Stimulated activated CD8-positive, alpha-beta memory T cell treated with anti-CD3 and anti-CD28 coated beads, Interleukin-4, amount 100 ng/mL, for 24 hours (primary cell): ENCODE data around the gene IRX2.

Experiments
- DNase-seq: peaks from one replicate; pipeline ENCODE4 v3.0.0-alpha.2; 2020; ENCODE audit warnings: low read depth

The IRX2 gene

DNA sequence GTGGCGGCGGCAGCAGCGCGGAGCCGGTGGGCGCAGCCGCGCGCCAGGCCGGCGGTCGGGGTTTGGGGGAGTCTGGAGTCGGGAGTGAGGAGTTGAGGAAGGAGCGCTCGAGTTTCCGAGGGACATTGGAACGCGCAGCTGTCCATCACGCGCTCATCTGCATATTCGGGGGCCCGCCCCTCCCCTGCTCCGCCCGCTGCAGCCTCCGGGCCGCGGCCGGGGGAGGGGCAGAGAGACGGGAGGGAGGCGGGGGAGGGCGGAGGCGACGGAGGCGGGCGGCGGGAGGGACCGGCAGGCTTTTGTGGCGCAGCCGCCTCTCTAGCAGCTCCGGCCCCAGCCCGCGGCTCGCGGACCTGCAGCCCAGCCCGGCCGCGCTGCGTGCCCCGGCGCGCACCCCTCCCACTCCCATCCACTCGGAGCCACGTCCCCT, at the start of gene IRX2:
Gene IRX2, minus strand, starts transcription at position 86 of the 430 bp plus-strand sequence. CDS start 264 bp downstream, outside the sequence.
- DNase-seq: no peak

DNA sequence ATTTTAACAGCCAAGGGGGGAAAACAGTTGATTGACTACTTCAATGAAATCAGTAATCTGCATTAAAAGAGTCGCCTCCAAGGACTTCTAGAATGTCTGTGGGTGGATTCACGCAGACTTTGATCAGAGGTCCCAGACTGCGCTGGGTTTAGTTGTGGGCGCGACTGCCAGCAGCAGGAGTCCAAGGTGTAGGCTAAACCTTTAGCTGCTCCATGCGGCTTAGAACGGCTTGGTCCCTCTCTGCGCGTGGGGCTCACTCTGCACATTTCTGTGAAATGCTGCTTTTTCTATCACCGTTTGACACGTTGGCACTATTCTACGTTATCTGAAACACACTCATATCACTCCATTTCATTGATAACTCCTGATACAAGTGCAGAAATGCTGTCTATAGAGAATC, 48.6 kb upstream of the IRX2 start:
- no peak for DNase-seq

DNA sequence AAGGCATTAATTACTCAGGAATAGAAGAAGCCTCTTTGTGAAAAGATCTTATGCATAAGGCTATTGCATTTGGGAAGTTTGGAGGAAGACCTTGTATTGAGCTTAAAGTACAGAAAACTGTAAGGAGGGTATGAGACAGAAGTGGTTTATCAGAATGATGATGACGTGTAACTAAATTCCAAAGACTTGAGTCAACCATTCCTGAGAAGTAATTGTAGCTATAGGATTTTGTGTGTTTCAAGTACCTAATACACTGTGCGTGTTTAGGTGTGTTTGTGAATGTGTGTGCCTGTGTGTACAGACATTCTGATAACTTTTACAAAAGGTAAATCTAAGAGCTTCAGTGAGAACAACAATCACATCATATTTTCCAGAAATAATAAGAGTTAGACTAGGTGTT, 46.5 kb upstream of the IRX2 start:
- no peak for DNase-seq

DNA sequence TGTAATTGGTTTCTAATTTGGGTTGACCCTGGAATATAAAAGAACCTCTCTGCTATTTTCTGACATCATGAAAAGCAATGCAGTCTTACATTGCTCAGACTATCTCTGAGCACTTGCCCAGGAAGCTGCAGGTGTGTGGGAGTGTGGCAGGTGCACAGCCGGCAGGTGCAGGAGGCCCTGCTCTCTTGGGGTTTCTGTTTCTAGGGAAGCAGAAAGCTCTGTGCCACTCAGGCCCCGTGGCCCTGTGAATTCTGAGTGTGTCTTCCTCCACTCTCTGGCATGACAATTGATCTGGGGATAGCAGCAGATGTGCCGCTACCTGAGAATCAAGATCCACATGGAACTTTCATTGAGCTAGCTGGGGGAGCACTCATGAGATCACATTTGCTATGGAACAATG, 45.7 kb upstream of the IRX2 start:
- no peak for DNase-seq

DNA sequence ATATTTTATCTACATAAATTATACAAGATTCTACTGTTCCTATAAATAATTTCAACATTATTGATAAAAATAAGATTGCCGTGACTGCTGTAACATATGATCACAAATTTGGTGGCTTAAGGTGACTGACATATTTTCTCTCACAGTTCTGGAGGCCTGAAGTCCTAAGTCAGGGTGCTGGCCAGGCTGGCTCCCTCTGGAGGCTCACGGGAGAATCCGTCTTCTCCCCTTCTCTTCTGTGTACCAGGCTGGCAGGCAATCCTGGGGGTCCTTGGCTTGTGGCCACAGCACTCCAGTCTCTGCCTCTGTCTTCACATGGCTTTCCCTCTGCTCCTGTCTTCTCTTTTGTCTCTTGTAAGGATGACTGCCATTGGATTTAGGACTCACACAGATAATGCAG, 31.7 kb upstream of the IRX2 start:
- DNase-seq: no peak

DNA sequence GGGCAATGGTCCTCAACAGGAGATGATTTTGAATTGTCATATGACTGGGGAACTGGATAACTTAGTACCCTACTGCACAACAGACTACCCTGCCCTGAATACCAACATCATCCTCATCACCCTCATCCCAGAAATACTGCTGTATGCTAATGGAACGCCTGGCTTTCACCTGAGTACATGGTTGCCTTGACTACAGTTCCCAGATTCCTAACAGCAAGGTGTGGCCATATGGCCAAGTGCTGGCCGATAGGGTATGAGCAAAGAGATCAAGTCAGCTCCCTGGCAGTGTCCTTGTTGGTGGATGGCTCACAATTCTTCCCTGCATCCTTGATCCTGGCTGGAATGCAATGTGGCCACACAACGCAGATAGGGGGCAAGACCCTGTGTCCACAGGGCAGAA, 31.2 kb upstream of the IRX2 start:
- no peak for DNase-seq

DNA sequence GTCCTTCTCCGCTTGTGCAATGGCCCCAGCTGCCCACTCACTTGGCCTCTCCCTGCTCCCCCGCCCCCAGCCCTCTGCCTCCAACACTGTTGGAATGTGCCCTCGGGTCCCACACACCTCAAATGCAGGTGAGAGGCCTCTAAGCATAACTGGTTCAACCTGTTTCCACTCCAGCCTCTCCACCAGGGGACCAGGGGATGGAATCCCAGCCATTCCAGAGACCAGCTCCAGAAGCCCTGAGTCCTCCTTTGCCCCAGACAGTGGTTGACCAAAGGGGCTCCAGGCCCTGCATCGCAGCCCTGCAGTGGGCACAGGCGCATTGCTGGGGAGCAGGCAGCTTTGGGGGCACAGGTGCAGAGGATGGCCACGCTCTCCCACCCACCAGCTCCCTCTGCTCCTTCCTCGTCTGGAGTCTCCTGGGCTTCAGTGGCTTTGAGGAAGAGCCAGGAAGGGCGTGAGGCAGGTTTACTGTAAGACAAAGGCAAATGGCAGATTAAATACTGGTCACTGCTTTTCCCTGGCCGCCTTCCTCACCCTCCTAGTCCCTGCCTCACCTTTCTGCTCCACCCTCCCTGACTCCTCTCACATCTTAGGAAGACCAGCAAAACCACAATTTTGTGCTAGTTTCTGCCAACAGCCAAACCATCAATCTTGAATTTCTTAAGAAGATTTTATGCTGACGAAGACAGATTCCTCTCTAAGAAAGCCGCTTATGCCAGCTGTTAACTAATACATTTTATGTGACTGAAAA, 29.1 kb upstream of the IRX2 start:
- DNase-seq: no peak

DNA sequence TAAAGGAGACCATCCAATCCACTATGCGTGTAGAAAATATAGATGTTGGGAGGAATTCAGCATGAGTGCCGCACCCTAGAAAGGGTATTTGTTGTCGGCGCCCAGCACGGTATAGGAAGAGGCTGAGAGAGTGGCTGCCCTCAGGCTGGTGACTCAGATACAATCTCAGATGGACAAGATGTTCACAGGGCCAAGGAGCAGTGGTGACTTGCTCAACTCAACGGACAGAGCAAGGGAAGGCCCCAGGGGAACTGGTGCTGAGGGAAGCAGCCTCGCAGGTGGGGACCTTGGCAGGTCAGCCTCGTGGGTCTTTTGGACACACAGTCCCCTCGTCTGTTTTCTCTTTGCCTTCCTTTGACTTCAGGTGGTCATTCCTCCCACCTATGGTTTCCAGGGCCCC, 28.0 kb upstream of the IRX2 start:
- DNase-seq: no peak

DNA sequence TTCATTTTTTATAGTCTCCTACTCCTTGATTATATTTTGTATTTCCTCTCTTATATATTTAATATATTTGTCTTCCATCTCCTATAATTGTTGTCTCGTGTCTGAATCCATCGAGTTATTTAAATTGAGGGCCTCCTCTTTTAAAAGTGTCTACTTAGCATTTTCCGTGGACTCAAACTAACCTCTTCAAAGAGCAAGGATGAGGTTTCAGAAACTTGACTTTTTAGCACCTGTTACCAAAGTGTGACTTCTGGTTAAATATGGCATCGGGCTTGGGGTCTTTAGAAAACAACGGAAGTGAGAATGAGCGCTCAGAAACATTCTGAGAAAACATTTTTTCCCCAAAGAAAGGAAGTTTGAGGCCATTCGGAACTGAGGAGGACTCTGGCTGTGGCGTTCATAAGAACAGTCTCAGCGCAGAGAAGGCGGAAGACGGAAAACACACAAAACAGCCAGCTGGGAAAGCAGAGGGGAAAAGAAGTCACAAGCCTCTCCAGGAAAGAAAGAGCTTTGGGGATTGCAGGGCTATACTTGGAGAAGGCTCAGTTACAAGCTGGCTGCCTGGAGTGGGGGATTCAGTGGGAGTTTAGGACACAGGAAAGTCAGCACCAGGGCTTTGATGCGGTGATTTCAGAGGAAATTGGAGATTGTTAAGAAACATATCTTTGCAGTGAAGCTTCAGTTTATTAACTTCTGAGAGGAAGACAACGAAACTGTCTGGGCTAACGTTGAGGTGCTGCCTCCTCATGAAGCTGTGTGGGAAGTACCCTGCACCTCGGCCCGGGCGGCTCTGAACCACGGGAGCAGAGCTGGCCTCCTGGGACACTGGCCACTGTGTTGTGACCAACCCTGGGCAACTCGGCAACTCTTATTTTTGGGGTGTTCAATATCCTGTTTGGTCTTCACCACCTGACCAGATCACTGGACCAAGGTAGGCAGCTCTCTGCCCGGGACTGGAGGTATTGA, 25.1 kb upstream of the IRX2 start:
- no peak for DNase-seq

DNA sequence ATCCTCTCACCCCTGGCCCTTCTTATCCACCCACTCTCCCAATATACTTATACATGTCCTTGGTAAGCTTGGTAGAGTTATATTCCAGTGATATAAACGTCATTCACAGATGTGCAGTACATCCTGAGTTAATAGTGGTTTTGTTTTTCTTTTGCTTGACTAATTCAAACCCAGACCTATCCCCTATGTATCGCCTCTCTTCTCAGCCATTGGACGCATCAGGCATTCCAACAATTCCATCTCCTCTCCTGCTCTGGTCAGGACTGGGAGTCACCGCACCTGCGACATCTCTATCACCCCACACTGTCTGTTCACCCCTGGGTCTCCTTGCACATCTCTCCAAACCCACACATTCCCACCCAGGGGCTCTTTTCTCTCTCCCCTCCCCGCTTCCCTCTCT, 21.9 kb upstream of the IRX2 start:
- DNase-seq: no peak

DNA sequence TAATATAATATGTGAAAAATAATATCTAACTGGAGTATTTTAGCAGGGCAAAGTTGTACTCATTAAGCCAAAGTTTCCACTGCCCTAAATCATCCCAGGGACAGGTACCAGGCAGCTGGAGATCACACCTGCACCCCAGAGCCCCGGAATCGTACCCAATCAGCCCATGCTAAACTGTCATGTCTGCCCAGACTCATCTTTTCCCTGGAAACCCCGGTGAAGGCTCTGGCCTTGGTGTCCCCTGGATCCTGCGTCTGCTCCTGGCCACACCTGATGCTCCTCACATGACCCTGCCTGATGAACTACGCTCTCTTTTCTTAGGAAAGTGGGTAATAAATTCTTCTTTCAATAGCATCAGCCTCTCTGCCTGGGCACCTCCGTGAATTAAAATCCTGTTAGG, 15.6 kb upstream of the IRX2 start:
- no peak for DNase-seq

DNA sequence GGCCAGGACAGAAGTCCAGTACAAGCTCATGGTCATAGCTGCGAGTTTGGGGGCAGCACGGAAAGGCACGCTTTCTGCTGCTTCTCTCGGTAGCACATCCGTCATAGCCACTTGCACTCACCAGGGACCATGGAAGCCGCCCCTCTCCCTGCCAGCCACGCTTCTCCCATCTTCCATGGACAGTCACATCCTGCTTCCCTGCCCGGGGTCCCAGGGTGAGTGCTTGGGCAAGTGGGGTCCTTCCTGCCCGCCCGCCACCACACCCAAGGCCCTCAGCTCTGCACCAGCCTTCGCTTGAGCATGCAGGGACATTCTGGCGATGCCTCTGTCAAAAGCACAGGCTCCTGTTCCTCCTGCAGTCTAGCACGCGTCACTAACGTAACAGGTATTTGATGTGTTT, 13.1 kb upstream of the IRX2 start:
- no peak for DNase-seq

DNA sequence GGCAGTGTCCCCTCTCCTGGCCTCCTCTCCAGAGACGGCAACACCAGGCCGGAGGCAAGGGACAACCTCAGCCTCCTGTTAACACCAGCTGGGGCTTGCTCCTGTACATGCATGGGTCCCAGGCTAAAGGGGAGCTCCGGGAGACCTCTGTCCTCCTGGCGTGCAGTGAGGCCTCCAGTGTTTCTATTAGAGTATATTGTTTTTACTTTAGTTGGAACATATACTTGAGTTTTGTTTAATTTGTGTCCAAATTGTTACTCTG, 12.0 kb upstream of the IRX2 start:
- DNase-seq: no peak

DNA sequence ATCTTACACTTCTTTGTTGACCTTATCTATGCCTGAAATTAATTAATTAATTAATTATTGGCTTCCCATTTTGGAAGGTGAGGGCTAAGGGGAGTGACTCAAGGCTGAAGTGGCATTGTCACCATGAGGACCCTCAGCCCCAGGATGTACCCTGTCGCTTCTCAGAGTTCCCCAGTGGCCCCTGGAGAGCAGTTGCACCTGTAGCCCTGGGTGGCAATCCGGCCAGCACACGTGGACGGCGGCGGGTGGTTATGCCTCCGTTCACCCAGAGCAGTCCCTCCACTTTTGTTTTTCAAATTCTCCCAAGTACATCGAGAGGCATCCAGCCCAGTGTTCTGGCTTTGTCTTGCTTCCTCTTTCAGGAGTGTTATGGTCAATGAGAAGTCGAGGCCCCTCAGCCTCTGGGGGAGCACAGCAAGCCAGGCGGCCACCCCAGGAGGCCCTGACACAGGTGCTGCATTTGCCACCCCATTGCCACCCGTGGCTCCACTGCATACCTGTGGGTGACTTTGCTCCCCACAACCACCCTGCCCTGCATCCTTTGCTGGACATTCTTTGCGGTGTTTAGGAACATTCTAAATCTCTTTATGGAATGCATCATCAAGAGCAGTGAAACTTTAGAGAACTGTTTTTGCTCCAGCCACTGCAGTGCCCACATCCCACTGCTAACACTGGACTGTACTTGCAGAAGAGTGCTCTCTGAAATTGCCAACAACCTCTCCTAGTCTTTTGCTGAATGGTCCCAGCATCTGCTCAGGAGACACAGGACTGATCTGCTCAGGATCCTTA, 11.5 kb upstream of the IRX2 start:
- DNase-seq: no peak

DNA sequence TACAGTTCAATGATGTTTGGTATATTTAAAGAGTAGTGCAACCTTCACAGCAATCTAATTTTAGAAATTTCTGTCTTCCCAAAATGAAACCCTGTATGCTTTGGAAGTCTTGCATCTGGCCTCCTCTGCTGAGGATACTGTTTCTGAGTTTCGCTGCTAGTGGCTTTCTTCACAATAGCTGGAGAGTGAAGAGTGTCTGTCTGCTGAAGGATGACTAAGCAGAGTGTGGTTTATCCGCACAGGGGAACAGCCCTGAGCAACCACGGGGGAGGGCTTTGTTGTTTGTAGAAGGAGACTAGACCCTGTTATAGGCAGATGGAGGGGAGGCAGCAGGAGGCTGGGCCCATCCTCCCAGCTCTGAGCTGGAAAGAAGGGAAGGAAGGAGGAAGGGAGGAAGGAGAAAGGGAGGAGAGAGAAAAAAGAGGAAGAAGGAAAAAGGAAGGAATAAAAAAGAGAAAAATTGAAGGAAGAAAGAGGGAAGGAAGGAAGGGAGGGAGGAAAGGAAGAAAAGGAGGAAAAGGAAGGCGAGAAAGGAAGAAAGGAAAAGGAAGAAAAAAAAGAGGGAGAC, 10.5 kb upstream of the IRX2 start:
- DNase-seq: no peak

DNA sequence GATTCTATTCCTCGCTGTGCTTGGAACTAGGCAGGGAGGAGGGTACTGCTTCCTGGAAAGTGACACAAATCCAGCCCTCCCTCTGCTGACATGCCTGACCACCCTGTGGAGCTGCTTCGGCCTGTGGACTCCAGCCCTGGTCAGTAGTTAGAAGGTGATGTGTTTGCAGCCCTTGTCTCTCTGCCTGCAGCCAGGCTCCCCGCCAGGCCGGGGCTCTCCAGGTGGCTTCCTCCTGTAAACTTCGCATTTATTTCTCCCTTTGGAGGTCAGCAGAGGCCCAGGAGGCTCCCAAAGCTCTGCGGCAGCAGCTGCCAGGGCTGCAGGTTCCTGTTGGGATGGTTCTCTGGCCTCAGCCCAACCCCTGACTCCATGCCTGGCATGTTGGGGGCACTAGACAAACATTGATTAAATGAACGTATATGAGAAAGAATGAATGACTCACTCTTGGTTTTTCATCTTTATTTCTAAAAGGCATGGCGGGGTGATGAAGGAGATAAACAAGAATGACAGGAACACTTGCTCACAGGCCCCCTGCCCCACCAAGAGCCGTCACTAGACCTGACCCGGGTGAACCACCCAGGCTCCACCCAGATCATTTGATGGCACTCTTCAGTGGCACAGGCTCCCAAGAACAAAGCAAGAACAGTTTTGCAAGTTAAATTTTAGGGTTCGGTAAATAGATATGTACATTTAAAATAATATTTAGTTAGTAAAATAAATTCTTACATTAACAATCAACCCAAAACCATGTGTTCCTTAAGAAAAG, 8.4 kb upstream of the IRX2 start:
- DNase-seq: no peak

DNA sequence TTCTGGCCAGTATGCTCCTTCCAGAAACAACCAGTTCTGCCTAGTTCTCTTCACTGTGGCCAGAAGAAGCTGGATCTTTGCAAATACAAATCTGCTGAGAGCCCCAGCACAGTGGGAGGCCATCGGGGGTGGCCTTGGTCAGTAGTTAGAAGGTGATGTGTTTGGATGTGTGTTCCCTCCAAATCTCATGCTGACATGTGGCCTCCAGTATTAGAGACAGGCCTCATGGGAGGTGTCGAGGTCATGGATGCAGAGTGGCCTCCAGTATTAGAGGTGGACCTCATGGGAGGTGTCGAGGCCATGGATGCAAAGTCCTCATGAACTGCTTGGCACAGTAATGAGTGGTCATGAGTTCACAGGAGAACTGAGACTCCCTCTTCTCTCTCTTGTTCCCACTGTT, 7.6 kb upstream of the IRX2 start:
- no peak for DNase-seq

DNA sequence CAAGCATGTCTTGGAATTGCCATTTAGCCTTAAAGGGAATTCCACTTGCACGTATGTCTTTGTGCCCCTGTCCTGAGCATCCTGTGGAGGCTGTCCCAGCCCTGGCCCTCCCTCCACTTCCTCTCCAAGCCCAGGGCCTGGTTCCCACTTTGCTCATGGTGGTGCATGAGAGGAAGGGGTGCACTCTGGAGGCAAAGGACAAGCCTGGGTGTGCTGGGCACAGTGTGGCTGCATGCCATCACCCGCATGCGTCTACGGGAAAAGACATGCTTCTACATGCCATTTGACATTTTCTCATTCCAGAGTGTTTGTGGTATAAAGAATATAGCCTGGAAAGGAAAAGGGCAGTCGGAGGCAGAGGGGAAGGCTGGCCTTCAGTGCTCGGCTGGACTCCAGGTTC, 7.2 kb upstream of the IRX2 start:
- DNase-seq: no peak

DNA sequence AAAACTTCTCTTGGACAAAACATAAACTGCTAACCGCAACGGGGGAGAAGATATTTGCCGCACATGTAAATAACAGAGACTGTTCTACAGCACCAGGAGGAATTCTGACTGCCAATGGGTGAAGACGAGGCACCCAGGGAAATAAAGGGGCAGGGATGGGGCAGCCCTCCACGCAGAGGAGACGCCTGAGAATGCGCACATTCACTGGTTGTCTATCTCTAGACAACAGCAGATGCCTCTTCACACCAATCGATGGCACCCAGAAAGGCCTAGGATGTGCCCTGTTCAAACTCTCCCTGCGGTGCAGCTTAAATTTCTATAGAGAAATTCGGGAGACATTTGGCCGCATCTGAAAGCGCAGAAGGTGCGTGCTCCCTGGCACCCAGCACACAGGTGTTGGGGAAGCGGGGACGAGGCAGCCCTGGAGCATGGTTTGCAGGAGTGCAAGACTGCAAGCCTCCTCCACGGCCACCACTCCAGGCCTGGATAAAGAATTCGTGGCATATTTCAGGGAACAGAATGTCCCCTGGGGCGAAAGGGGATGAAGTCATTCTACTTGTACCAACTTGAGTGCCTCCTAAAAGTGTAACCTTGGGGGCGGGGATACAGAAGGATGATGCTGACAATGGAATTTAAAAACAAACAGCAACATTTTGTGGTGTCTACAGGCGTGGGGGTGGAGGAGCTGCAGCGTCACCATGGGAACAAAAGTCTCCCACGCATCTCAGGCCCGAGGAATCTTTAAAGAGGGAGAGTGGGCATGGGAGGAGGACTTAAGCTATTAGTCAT, 6.3 kb upstream of the IRX2 start:
- no peak for DNase-seq

DNA sequence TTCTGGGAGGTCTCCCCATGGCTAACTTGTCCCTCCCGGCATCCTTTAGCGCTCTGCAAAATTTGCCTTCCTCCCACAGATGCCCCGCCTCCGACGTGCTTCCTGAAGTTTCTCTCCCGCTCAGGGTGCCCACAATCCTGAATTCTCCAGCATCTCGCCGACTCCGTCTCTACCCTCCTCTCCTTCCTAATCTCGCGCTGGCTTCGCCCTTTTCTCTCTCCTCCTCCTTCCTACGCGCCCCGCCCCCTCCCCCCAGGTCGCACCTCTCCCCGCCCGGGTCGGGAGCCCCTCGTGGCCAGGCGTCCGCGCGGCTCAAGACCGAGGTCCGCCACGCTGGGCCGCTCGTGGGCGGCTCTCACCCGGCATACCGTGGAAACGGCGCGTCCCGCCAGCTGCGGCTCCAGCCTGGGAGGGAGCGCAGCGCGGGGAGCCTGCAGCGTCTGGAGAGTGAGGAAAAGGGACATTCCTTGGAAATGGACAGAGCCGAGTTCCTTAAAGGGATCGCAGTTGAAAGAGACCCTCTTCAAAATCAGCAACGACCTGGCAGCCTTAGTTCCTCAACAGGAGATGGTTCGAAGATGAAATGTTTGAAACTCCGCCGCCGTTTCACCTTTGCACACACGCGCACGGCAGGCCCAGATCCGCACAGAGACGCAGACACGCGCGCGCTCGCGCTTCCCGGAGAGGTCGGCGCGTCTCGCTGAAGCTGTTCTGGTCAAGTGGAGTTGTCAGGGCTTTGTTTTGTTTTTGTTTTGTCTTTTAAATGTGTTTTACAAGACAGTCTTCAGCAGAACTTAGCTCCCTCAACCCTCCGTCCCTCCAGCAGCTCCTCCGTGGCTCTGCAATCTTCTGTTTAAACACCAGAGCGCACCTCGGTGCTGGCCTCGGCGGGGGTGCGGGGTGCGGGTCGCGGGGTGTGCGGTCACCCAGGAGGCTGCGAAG, 5.0 kb upstream of the IRX2 start:
- no peak for DNase-seq
